Large intestine (tissue), 3 donors: ENCODE measurements around the gene MIPOL1. TPM values are rescaled to one million over a fixed set of nuclear protein-coding genes. Genes with fewer than 3 reads are reported as not detected.
"Not testable (repeated sequence)": the region's sequence is repeated elsewhere in the genome, so short reads cannot be mapped to it uniquely, and the experiment has no call there.

Experiments
- DNase-seq, 2 donors: peaks; one replicate each; pipeline versions ENCODE4 v3.0.0 to v3.0.0-alpha.2; 2013
- H3K27ac ChIP-seq: one replicate; pipeline ENCODE4 v1.5.1; 2013; ENCODE audit warnings: low read length
- H3K27me3 ChIP-seq: 2 replicates; pipeline ENCODE4 v1.6.1; 2013; ENCODE audit warnings: low read length; ENCODE audit not compliant: control insufficient read depth, insufficient read depth
- H3K36me3 ChIP-seq: 2 replicates; pipeline ENCODE4 v1.6.1; 2013; ENCODE audit warnings: low read length; ENCODE audit not compliant: control insufficient read depth, insufficient read depth
- H3K4me1 ChIP-seq: one replicate; pipeline ENCODE4 v1.6.1; 2013; ENCODE audit warnings: low read length; ENCODE audit not compliant: control insufficient read depth, insufficient read depth
- H3K4me3 ChIP-seq: one replicate; pipeline ENCODE4 v1.5.1; 2013; ENCODE audit warnings: low read length
- H3K9me3 ChIP-seq: one replicate; pipeline ENCODE4 v1.6.1; 2013; ENCODE audit warnings: mild to moderate bottlenecking, low read depth, low read length, moderate library complexity; ENCODE audit not compliant: control insufficient read depth
- WGBS: methylation state at CpG from one replicate; pipeline ENCODE4 v1.1.5; 2013; ENCODE audit warnings: low lambda C conversion rate; ENCODE audit not compliant: insufficient coverage; 5-methylcytosine and 5-hydroxymethylcytosine counted together
- polyA plus RNA-seq: library from polyadenylated mRNA; unstranded; fragments of 120-200 nt; gene quantifications from one replicate; pipeline ENCODE4 v1.2.1, GENCODE V29; 2013

MIPOL1 gene
- polyA plus RNA-seq, 1 donor = 10.0 TPM

DNA sequence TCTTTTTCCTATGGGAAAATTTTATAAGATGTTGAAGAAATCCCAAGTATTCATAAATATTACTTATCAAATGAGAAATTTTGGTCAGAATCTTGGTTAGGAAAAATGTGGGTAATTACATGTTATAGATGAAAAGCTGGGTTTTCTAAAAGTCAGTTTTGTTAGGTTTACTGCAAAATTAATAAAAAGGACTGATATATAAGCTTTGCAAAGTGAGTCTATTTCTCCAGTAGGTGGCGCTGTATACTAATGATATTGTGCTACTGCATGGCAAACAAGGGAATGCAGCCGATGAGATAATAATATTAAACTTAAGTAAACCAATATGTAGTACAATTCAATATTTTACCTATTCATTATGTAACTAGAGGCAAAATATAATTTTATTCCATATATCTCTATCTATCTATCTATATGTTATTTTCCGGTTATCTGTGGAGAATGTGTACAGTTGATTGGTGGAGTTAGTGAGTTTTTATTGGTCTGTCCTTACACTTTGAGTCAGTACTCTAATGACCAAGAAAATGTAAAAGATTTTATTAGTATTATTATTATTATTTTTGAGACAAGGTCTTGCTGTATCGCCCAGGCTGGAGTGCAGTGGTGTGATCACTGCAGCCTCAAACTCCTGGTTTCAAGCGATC is 32.9 kb downstream of the MIPOL1 start:
- DNase-seq = peak; percentile 38 to 41
- Histone ChIP-seq H3K4me1 (no peaks in the 10 kb centered on the region), H3K4me3 (no peak overlapping the region), H3K9me3 (no peaks in the 10 kb centered on the region), H3K27ac (no peak overlapping the region), H3K36me3 (no peaks in the 10 kb centered on the region), H3K27me3 (no peaks in the 10 kb centered on the region)
- no CpG with 5 or more reads among the region's 5 CpGs for WGBS

- WGBS = no CpG with 5 or more reads among the region's 1 CpG
- Histone ChIP-seq H3K27me3 (no peaks in the 10 kb centered on the region), H3K27ac (no peak overlapping the region), H3K9me3 (no peaks in the 10 kb centered on the region), H3K4me3 (no peak overlapping the region), H3K36me3 (no peaks in the 10 kb centered on the region), H3K4me1 (no peaks in the 10 kb centered on the region)
- peak in 1 of 2 donors; percentile 12 for DNase-seq
Observed at GRCh38 chr14:37232907-37233481, 35.3 kb downstream of the MIPOL1 start.

DNA sequence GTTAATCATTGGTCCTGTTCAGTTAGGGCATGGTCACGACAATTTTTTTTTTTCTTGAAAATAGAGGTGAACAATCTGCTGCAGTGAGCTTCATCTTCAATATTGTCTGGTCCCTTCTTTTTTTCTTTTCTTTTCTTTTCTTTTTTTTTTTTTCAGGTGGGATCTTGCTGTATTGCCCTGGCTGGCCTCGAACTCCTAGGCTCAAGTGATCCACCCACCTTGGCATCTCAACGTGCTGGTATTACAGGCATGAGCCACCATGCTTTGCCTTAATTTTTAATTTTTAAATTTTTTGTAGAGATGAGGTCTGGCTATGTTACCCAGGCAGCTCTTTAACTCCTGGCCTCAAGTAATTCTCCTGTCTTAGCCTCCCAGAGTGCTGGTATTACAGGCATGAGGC is 36.5 kb downstream of the MIPOL1 start:
- Histone ChIP-seq H3K4me1 (no peaks in the 10 kb centered on the region), H3K4me3 (no peak overlapping the region), H3K27ac (no peak overlapping the region), H3K36me3 (no peaks in the 10 kb centered on the region), H3K27me3 (no peaks in the 10 kb centered on the region), H3K9me3 (no peaks in the 10 kb centered on the region)
- DNase-seq = no peak
- 86% methylated on average over 1 of the region's 3 CpGs for WGBS

DNA sequence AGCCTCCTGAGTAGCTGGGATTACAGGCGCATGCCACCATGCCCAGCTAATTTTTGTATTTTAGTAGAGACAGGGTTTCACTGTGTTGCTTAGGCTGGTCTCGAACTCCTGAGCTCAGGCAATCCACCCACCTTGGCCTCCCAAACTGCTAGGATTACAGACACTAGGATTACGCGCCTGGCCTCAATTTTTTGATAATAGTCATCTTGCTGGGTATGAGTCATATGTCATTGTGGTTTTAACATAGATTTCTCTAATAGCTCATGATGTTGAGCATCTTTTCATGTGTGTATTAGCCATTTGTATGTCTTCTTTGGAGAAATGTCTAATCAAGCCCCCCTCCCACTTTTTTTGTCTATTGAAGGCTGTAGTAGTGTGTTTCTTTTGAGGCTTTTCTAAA is 38.3 kb downstream of the MIPOL1 start:
- not testable (repeated sequence) for H3K27me3 ChIP-seq, H3K9me3 ChIP-seq, H3K4me1 ChIP-seq, H3K36me3 ChIP-seq, H3K4me3 ChIP-seq, DNase-seq, H3K27ac ChIP-seq
- WGBS = no CpG with 5 or more reads among the region's 4 CpGs

- Histone ChIP-seq H3K27me3 (no peaks in the 10 kb centered on the region), H3K9me3 (no peaks in the 10 kb centered on the region), H3K36me3 (no peaks in the 10 kb centered on the region), H3K27ac (no peak overlapping the region), H3K4me3 (no peak overlapping the region), H3K4me1 (no peaks in the 10 kb centered on the region)
- DNase-seq = no peak
Observed at GRCh38 chr14:37237094-37237493, 39.4 kb downstream of the MIPOL1 start.

DNA sequence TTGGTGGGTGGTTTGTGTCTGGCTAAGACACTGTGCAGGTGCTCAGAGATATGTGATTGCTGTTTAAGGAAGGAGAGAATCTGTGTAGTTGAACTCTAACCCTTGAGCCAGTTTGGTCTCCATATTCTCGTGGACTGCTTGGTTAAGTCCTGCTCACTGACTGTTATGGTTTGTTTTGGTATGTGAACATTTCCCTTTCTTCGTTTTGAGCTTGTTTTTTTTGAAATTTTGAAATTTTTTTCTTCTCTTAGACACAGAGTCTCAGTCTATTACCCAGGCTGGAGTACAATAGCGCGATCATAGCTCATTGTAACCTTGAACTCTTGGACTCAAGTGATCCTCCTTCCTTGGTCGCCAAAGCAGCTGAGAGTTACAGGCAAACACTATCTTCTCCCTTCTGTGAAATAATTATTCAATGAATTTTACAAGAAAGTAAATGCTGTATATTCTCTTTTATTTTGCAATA is 40.0 kb downstream of the MIPOL1 start:
- H3K27ac ChIP-seq = no peak overlapping the region
- H3K4me3 ChIP-seq = no peak overlapping the region
- DNase-seq = peak in 1 of 2 donors; percentile 39
- H3K9me3 ChIP-seq = no peaks in the 10 kb centered on the region
- no peaks in the 10 kb centered on the region for H3K36me3 ChIP-seq
- H3K4me1 ChIP-seq = no peaks in the 10 kb centered on the region
- WGBS = 40% methylated on average over 1 of the region's 5 CpGs
- H3K27me3 ChIP-seq = no peaks in the 10 kb centered on the region

DNA sequence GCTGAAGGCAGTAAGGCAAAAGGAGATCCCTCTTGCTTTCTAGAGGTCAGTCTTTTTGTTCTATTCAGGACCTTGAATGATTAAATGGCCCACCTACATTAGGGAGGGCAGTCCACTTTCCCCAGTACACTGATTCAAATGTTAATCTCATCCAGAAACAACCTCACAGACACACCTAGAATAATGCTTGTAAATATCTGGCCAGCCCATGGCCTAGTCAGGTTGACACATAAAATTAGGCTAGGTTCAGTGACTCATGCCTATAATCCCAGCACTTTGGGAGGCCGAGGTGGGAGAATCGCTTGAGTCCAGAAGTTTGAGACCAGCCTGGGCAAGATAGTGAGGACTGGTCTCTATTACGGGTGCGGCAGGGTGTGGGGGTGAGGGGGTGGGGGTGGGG is 43.5 kb downstream of the MIPOL1 start:
- Histone ChIP-seq H3K27ac (no peak overlapping the region), H3K4me1 (no peaks in the 10 kb centered on the region), H3K9me3 (no peaks in the 10 kb centered on the region), H3K4me3 (no peak overlapping the region), H3K36me3 (no peaks in the 10 kb centered on the region), H3K27me3 (no peaks in the 10 kb centered on the region)
- no peak for DNase-seq
- WGBS = no CpG with 5 or more reads among the region's 4 CpGs

GRCh38 chr14:37246427-37246829 is 48.7 kb downstream of the MIPOL1 start:
- no peaks in the 10 kb centered on the region for H3K4me1 ChIP-seq
- no peak overlapping the region for H3K27ac ChIP-seq
- no peaks in the 10 kb centered on the region for H3K9me3 ChIP-seq
- peak; percentile 22 to 52 for DNase-seq
- H3K4me3 ChIP-seq = no peak overlapping the region
- H3K27me3 ChIP-seq = no peaks in the 10 kb centered on the region
- no peaks in the 10 kb centered on the region for H3K36me3 ChIP-seq

DNA sequence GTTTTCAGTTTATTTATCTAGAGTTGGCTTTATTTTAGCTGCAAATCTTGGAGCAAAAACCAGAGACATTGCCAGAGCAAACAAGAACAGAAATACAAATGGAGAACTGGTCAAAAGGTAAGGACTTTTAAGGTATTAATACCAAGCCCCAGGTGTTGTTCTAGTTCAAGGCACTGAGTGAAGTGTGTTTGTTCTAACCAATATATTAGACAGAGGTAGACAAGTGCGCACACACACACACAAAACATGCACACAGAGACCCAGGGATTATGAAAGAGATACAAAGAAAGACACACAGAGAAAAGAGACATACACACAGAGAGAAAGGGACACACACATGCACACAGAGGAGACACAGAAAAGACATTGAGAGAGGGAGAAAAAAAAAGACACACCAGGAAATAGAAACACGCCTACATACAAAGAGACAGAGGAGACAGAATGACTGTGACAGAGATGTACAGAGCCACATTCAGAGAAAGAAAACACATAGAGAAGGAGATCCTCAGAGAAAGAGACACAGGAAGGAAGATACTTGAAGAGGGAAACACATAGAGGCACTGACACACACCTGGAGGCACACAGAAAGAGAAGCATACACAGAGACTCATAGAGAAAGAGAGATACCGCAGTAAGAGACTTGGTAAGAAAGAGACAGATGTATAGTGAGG is 50.2 kb downstream of the MIPOL1 start:
- Histone ChIP-seq H3K27ac (no peak overlapping the region), H3K4me3 (no peak overlapping the region), H3K27me3 (no peaks in the 10 kb centered on the region), H3K36me3 (no peaks in the 10 kb centered on the region), H3K4me1 (no peaks in the 10 kb centered on the region), H3K9me3 (no peaks in the 10 kb centered on the region)
- DNase-seq = peak in 1 of 2 donors; percentile 54
- WGBS = 86% methylated on average over 2 of the region's 3 CpGs

- H3K27me3 ChIP-seq = no peaks in the 10 kb centered on the region
- H3K4me1 ChIP-seq = no peaks in the 10 kb centered on the region
- no peak for DNase-seq
- H3K36me3 ChIP-seq = no peaks in the 10 kb centered on the region
- no peaks in the 10 kb centered on the region for H3K9me3 ChIP-seq
- H3K4me3 ChIP-seq = no peak overlapping the region
- no peak overlapping the region for H3K27ac ChIP-seq
Observed at GRCh38 chr14:37251775-37252174, 54.0 kb downstream of the MIPOL1 start.

- H3K36me3 ChIP-seq = no peaks in the 10 kb centered on the region
- no peaks in the 10 kb centered on the region for H3K27me3 ChIP-seq
- H3K4me3 ChIP-seq = no peak overlapping the region
- WGBS = 91% methylated on average over 1 of the region's 1 CpG
- no peak overlapping the region for H3K27ac ChIP-seq
- DNase-seq = peak in 1 of 2 donors; percentile 27
- H3K9me3 ChIP-seq = no peaks in the 10 kb centered on the region
- H3K4me1 ChIP-seq = no peaks in the 10 kb centered on the region
Observed at GRCh38 chr14:37252434-37252833, 54.7 kb downstream of the MIPOL1 start.
